GM12878 (cell line): ENCODE data around the gene TMPRSS2. TPM values are rescaled to one million over a fixed set of nuclear protein-coding genes. Genes with fewer than 3 reads are reported as not detected.

Experiments
- CEBPZ ChIP-seq: fragments of 150-350 bp; IDR thresholded peaks from 2 replicates; pipeline ENCODE4 v1.6.1; 2016; ENCODE audit warnings: low read depth, low read length
- CHD1 ChIP-seq: IDR thresholded peaks from 2 replicates; pipeline ENCODE4 v1.6.1; 2012; ENCODE audit warnings: low read depth, low read length, improper control_type of control experiment
- E2F8 ChIP-seq: fragments of 450-650 bp; IDR thresholded peaks from 2 replicates; pipeline ENCODE4 v1.6.1; 2018; ENCODE audit warnings: mild to moderate bottlenecking, low read depth, moderate library complexity; ENCODE audit not compliant: partially characterized antibody
- EGR1 ChIP-seq, 2 experiments: IDR thresholded peaks; 1 replicate in 1 of 2; 2 replicates in 1 of 2; pipeline ENCODE4 v1.6.1; 2011 to 2012; ENCODE audit warnings: low read depth in 2 of 2, low read length in 2 of 2, borderline replicate concordance in 1 of 2, mild to moderate bottlenecking in 1 of 2, moderate library complexity in 1 of 2
- JUNB ChIP-seq: IDR thresholded peaks from 2 replicates; pipeline ENCODE4 v1.6.1; 2016; ENCODE audit warnings: antibody characterized with exemption, mild to moderate bottlenecking
- RBBP5 ChIP-seq: fragments of 200-600 bp; sonication (generic); conservative IDR thresholded peaks from 2 replicates; pipeline ENCODE4 v1.6.1; 2016
- SMAD1 ChIP-seq: fragments of 450-650 bp; IDR thresholded peaks from 2 replicates; pipeline ENCODE4 v1.6.1; 2018; ENCODE audit warnings: mild to moderate bottlenecking, low read depth; ENCODE audit not compliant: partially characterized antibody
- TBL1XR1 ChIP-seq: IDR thresholded peaks from 2 replicates; pipeline ENCODE4 v1.6.1; 2012; ENCODE audit warnings: low read depth, low read length, improper control_type of control experiment
- ZNF592 ChIP-seq: fragments of 450-650 bp; IDR thresholded peaks from 2 replicates; pipeline ENCODE4 v1.6.1; 2017; ENCODE audit warnings: mild to moderate bottlenecking, moderate library complexity
- ZNF687 ChIP-seq: fragments of 450-650 bp; IDR thresholded peaks from 2 replicates; pipeline ENCODE4 v1.6.1; 2017; ENCODE audit warnings: mild to moderate bottlenecking, moderate library complexity
- polyA plus RNA-seq, 11 experiments: library from polyadenylated mRNA; depleted of rRNA in 4 of 11; unstranded in 6 of 11; stranded (reverse) in 5 of 11; fragments of >200 nt; fragmentation: Nextera tagmentation in 4 of 11; fragmentation: Illumina TruSeq in 1 of 11; extraction: Ambion mirVana in 4 of 11; extraction: Trizol in 1 of 11; gene quantifications; 1 replicate in 1 of 11; 2 replicates in 10 of 11; pipeline versions ENCODE4 v1.2.1 to v1.2.3, GENCODE V29; 2011 to 2016; ENCODE audit warnings: inconsistent platforms in 2 of 11, missing spikeins in 2 of 11, low read depth in 1 of 11
- total RNA-seq, 4 experiments: library from RNA; depleted of rRNA in 3 of 4; stranded (reverse); fragments of >200 nt in 3 of 4; fragmentation: Illumina TruSeq in 1 of 4; extraction: Trizol in 1 of 4; gene quantifications; 2 replicates each; pipeline versions ENCODE4 v1.2.1 to v1.2.3, GENCODE V29; 2013 to 2021

The TMPRSS2 gene
- total and polyA plus RNA-seq, 10 of the 15 experiments (the other 5 are each of a cell fraction or from before 2014, with no cell fraction given): 0.19 to 0.26 TPM; not detected in 8

- TF ChIP-seq JUNB (no peak), TBL1XR1 (peak; percentile 53; the same call in 1 of the 2 replicates), EGR1 (IDR thresholded peaks at IDR 0.05; ENCODE audit: borderline replicate concordance in 1 of 2, low read depth in 2 of 2, low read length in 2 of 2) (no peak), E2F8 (no peak), SMAD1 (peak; percentile 40), CEBPZ (no peak), ZNF592 (no peak), CHD1 (peak; percentile 55; the same call in 1 of the 2 replicates), ZNF687 (peak; percentile 76), RBBP5 (no peak)
Observed at GRCh38 chr21:41425954-41426675, 81.8 kb downstream of the TMPRSS2 start, which contains the start of gene MX1 (continued).
